ENCODE measurements around the gene IBA57.

DNA sequence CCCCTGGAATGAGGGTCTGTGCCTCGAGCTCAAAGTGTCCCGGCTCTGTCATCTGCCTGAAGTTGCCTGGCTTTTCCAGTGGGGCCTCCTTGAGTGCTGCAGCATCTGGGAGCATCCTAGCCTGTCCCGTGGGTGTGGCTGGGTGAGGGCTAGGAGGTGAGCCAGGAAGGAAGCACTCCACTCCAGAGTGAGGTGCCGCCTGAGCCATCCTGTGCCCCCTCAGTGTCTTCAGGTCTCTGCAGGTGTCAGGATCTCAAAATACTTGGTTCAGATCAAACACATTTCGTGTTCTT lies 11.5 kb downstream of the IBA57 start:
- no peak for TF ChIP-seq NFIC (IDR thresholded peaks at IDR 0.05; ENCODE audit: borderline replicate concordance)
- TF ChIP-seq, protein P1, sequence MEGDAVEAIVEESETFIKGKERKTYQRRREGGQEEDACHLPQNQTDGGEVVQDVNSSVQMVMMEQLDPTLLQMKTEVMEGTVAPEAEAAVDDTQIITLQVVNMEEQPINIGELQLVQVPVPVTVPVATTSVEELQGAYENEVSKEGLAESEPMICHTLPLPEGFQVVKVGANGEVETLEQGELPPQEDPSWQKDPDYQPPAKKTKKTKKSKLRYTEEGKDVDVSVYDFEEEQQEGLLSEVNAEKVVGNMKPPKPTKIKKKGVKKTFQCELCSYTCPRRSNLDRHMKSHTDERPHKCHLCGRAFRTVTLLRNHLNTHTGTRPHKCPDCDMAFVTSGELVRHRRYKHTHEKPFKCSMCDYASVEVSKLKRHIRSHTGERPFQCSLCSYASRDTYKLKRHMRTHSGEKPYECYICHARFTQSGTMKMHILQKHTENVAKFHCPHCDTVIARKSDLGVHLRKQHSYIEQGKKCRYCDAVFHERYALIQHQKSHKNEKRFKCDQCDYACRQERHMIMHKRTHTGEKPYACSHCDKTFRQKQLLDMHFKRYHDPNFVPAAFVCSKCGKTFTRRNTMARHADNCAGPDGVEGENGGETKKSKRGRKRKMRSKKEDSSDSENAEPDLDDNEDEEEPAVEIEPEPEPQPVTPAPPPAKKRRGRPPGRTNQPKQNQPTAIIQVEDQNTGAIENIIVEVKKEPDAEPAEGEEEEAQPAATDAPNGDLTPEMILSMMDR (IDR thresholded peaks at IDR 0.05): no peak
